Osteoblast (primary cell): ENCODE results near the gene PPP1R9A. TPM values are rescaled to one million over a fixed set of nuclear protein-coding genes. Genes with fewer than 3 reads are reported as not detected.
"Not testable (repeated sequence)": the region's sequence is repeated elsewhere in the genome, so short reads cannot be mapped to it uniquely, and the experiment has no call there.

Experiments
- DNase-seq: peaks from one replicate; pipeline ENCODE4 v3.0.0; 2011; ENCODE audit warnings: low spot score, mixed read lengths; ENCODE audit not compliant: insufficient read length; ENCODE audit errors: missing footprints
- H2AFZ ChIP-seq: 2 replicates; pipeline ENCODE4 v1.6.0; 2011; ENCODE audit warnings: mild to moderate bottlenecking, low read length
- H3K27ac ChIP-seq: 2 replicates; pipeline ENCODE4 v1.5.1; 2011; ENCODE audit warnings: mild to moderate bottlenecking, low read depth, low read length, moderate library complexity
- H3K27me3 ChIP-seq: 2 replicates; pipeline ENCODE4 v1.6.0; 2012; ENCODE audit warnings: mild to moderate bottlenecking, control low read depth, inconsistent platforms, low read length, moderate library complexity; ENCODE audit not compliant: insufficient read depth
- H3K36me3 ChIP-seq: 2 replicates; pipeline ENCODE4 v1.5.1; 2011; ENCODE audit warnings: mild to moderate bottlenecking, low read length, control low read depth, moderate library complexity; ENCODE audit not compliant: insufficient read depth
- H3K4me1 ChIP-seq: 2 replicates; pipeline ENCODE4 v1.5.1; 2011; ENCODE audit warnings: mild to moderate bottlenecking, low read length, control low read depth, moderate library complexity; ENCODE audit not compliant: insufficient read depth
- H3K4me2 ChIP-seq: 2 replicates; pipeline ENCODE4 v1.6.0; 2011; ENCODE audit warnings: mild to moderate bottlenecking, low read length; ENCODE audit not compliant: insufficient read depth
- H3K4me3 ChIP-seq: fragments of 200-600 bp; sonication (generic); 3 replicates; pipeline ENCODE4 v1.5.1; 2012; ENCODE audit warnings: mild to moderate bottlenecking, low read length, inconsistent platforms; ENCODE audit not compliant: insufficient read depth
- H3K79me2 ChIP-seq: 2 replicates; pipeline ENCODE4 v1.6.0; 2012; ENCODE audit warnings: mild to moderate bottlenecking, low read length, control low read depth, inconsistent platforms; ENCODE audit not compliant: insufficient read depth
- H3K9me3 ChIP-seq: 2 replicates; pipeline ENCODE4 v1.5.1; 2011; ENCODE audit warnings: low read depth, low read length, control low read depth
- H4K20me1 ChIP-seq: 2 replicates; pipeline ENCODE4 v1.6.0; 2012; ENCODE audit warnings: mild to moderate bottlenecking, low read length, control low read depth; ENCODE audit not compliant: insufficient read depth
- CTCF ChIP-seq: IDR thresholded peaks from 2 replicates; pipeline ENCODE4 v1.5.1; 2011; ENCODE audit warnings: mild to moderate bottlenecking, low read depth, low read length, moderate library complexity; ENCODE audit errors: extremely low read depth
- total RNA-seq: library from RNA; depleted of rRNA; stranded (reverse); fragments of >200 nt; gene quantifications from 2 replicates; pipeline ENCODE4 v1.2.3, GENCODE V29; 2012

Gene PPP1R9A
- total RNA-seq, 1 donor = under 0.01 TPM

GRCh38 chr7:94998266-94999068, 91.1 kb downstream of the PPP1R9A start:
- Histone ChIP-seq H3K4me3 (no peak overlapping the region), H3K36me3 (no peaks in the 10 kb centered on the region), H4K20me1 (no peaks in the 10 kb centered on the region), H3K9me3 (no peaks in the 10 kb centered on the region), H3K4me1 (no peaks in the 10 kb centered on the region), H3K27me3 (no peaks in the 10 kb centered on the region), H3K27ac (no peak overlapping the region), H2AFZ (no peak overlapping the region), H3K4me2 (no peak overlapping the region), H3K79me2 (no peaks in the 10 kb centered on the region)
- no peak for DNase-seq
- TF ChIP-seq CTCF = no peak

- TF ChIP-seq CTCF = no peak
- DNase-seq = no peak
- Histone ChIP-seq H2AFZ (no peak overlapping the region), H3K4me3 (no peak overlapping the region), H3K79me2 (no peaks in the 10 kb centered on the region), H3K36me3 (no peaks in the 10 kb centered on the region), H3K4me2 (no peak overlapping the region), H3K27ac (no peak overlapping the region), H4K20me1 (no peaks in the 10 kb centered on the region), H3K9me3 (no peaks in the 10 kb centered on the region), H3K4me1 (no peaks in the 10 kb centered on the region), H3K27me3 (no peaks in the 10 kb centered on the region)
These were observed 91.6 kb downstream of the PPP1R9A start for GRCh38 chr7:94999069-94999351.

GRCh38 chr7:94999601-95000000, 92.2 kb downstream of the PPP1R9A start:
- H3K4me1 ChIP-seq, H3K9me3 ChIP-seq, H3K4me3 ChIP-seq, H3K36me3 ChIP-seq, H3K79me2 ChIP-seq, H3K27me3 ChIP-seq, H3K4me2 ChIP-seq, DNase-seq, H3K27ac ChIP-seq, H2AFZ ChIP-seq, H4K20me1 ChIP-seq: not testable (repeated sequence)

- Histone ChIP-seq H3K36me3 (no peaks in the 10 kb centered on the region), H3K9me3 (no peaks in the 10 kb centered on the region), H3K4me2 (no peak overlapping the region), H3K4me3 (no peak overlapping the region), H2AFZ (no peak overlapping the region), H3K4me1 (no peaks in the 10 kb centered on the region), H4K20me1 (no peaks in the 10 kb centered on the region), H3K27me3 (no peaks in the 10 kb centered on the region), H3K79me2 (no peaks in the 10 kb centered on the region), H3K27ac (no peak overlapping the region)
- TF ChIP-seq CTCF = no peak
- DNase-seq = no peak
These were observed 93.9 kb downstream of the PPP1R9A start for GRCh38 chr7:95001258-95001657.
